Measurements from ENCODE around the gene DAB2IP.

DAB2IP gene

DNA sequence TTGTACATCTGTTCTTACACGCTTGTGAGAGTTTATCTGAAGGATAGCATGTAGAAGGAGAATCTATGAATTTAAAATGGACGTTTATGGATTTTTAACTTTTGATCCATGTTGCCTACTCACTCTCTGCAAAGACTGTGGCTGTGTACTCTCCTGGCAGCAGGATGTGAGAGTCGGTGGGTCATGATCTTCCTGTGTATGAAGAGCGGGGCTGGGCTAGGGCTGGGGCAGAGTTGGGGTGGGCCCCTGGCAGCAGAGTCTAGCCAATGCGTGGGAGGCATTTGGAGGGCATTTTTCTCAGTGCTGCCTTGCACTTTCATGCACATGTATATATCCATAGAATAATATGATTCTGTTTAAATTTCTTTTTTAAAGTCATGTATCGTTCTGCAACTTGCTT is 24.0 kb upstream of the DAB2IP start:
- no peak overlapping the region for H3K4me3 ChIP-seq (ENCODE audit: low read length)
- DNase-seq (ENCODE audit: low read depth) = no peak
- TF ChIP-seq, protein P1, sequence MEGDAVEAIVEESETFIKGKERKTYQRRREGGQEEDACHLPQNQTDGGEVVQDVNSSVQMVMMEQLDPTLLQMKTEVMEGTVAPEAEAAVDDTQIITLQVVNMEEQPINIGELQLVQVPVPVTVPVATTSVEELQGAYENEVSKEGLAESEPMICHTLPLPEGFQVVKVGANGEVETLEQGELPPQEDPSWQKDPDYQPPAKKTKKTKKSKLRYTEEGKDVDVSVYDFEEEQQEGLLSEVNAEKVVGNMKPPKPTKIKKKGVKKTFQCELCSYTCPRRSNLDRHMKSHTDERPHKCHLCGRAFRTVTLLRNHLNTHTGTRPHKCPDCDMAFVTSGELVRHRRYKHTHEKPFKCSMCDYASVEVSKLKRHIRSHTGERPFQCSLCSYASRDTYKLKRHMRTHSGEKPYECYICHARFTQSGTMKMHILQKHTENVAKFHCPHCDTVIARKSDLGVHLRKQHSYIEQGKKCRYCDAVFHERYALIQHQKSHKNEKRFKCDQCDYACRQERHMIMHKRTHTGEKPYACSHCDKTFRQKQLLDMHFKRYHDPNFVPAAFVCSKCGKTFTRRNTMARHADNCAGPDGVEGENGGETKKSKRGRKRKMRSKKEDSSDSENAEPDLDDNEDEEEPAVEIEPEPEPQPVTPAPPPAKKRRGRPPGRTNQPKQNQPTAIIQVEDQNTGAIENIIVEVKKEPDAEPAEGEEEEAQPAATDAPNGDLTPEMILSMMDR (conservative IDR thresholded peaks at IDR 0.05; ENCODE audit: low read length) = no peak

DNA sequence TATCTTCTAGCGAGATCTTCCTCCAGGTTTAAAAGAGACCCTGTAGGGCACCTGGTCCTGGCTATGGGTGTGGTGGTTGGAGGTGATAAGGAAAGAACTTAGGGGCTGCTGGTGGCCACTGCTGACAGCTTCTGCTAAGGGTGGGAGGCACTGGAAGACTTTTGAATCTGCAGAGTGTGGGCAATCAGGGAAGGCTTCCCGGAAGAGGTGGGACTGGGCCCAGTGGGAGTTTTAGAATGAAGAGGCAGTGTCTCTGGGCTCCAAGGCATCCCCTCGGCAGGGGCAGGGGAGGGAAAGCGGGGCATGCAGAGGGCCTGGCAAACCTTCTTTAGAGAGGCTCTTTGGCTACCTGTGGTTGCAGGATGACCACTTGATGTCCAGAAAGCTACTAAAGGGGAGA is 23.0 kb upstream of the DAB2IP start:
- no peak for DNase-seq (ENCODE audit: low read depth)
- TF ChIP-seq, protein P1 (conservative IDR thresholded peaks at IDR 0.05; ENCODE audit: low read length) = no peak
- H3K4me3 ChIP-seq (ENCODE audit: low read length) = no peak overlapping the region

GRCh38 chr9:121631115-121631514 is 20.3 kb upstream of the DAB2IP start:
- TF ChIP-seq, protein P1 (conservative IDR thresholded peaks at IDR 0.05; ENCODE audit: low read length) = no peak
- no peak for DNase-seq (ENCODE audit: low read depth)
- H3K4me3 ChIP-seq (ENCODE audit: low read length) = no peak overlapping the region

DNA sequence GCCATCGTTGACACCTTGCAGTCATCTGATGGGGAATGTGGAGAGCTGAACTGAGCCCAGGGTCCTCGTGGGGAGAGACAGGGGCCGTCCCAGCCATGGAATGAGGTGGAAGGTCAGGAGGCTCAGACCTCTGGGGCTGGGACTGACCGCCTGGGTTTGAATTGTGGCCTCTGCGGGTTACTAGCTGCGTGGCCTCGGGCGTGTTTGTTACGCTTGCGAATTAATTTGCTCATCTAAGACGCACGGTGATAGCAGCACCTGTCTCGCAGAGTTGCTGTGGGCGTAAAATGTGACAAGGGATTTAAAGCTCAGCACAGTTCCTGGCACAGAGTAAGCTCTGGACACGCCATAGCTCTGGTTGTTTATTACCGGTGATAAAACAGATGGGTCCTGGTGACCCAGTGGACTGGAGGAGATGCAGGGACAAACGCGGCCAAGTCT is 19.4 kb upstream of the DAB2IP start:
- no peak overlapping the region for H3K4me3 ChIP-seq (ENCODE audit: low read length)
- DNase-seq (ENCODE audit: low read depth) = no peak
- TF ChIP-seq, protein P1 (conservative IDR thresholded peaks at IDR 0.05; ENCODE audit: low read length) = no peak

- no peak overlapping the region for H3K4me3 ChIP-seq (ENCODE audit: low read length)
- TF ChIP-seq, protein P1 (conservative IDR thresholded peaks at IDR 0.05; ENCODE audit: low read length) = no peak
- no peak for DNase-seq (ENCODE audit: low read depth)
Measured at GRCh38 chr9:121633119-121633714, 18.2 kb upstream of the DAB2IP start.

DNA sequence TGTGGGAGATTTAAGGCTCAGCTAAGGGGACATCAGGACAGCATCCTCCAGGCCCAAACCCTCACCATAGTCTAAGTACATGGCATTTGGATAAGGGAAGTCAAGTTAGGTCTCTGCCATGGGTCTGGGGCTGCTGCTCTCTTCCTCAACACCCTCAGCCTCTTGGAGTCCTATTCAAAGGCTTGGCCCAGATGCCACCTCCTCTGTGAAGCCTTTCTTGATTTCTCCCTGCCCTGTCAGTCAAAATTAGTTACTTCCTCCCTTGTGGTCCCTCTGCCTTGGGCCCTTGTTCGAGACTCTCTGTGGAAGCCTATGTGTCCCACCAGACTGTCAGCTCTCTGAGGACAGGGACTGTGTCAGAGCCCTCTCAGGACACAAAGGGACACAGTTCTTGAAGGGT is 17.7 kb upstream of the DAB2IP start:
- no peak overlapping the region for H3K4me3 ChIP-seq (ENCODE audit: low read length)
- no peak for DNase-seq (ENCODE audit: low read depth)
- TF ChIP-seq, protein P1 (conservative IDR thresholded peaks at IDR 0.05; ENCODE audit: low read length) = no peak
